Measurements from ENCODE around the gene CNOT6.

DNA sequence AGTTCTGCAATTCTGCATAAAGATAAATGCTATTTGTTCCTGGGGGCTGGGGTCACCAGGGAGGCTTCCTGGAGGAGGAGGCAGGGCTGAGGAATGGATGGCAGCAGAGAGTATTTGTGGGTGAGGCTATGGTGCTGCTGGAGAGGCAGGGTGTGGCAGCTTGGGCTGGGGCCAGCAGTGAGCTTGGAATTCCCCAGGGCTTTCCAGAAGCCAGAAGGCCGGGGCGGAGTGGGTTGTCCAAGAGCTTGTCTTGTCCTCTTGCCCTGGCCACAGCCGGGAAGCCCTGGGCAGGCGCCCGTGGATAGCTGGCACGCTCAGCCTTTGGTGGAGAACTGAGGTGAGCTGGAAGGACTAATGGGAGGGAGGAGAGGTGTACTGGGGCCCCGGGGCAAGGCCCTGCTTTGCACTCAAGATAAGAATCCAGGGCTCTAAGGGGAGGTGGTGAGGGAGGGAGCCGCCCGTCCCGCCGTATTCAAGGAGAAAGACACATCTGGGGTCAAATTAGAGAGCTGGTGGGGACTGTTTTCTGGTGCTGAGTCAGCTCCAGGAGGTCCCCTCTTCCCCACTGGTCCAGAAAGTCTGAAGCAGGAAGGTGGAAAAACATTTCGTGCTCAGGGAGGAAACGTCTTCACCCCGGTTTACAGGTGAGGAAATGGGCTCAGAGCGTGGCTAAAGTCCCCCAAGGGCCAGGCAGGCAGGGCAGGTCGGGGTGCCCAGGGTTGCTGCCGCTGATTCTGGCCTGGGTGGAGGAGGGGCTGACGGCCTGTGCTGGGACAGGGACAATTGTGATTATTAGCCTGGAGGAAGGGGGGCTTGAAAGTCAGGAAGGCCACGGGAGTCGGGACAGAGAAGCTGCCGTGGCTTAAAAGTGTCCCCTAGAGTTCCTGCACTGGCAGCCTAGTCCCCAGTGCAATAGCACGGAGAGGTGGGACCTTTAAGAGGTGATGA, 26.9 kb upstream of the CNOT6 start:
- TF ChIP-seq POLR2AphosphoS5 (IDR thresholded peaks at IDR 0.05) (no peak), POLR2A (IDR thresholded peaks at IDR 0.05) (no peak)
- TF ChIP-seq, protein P1, sequence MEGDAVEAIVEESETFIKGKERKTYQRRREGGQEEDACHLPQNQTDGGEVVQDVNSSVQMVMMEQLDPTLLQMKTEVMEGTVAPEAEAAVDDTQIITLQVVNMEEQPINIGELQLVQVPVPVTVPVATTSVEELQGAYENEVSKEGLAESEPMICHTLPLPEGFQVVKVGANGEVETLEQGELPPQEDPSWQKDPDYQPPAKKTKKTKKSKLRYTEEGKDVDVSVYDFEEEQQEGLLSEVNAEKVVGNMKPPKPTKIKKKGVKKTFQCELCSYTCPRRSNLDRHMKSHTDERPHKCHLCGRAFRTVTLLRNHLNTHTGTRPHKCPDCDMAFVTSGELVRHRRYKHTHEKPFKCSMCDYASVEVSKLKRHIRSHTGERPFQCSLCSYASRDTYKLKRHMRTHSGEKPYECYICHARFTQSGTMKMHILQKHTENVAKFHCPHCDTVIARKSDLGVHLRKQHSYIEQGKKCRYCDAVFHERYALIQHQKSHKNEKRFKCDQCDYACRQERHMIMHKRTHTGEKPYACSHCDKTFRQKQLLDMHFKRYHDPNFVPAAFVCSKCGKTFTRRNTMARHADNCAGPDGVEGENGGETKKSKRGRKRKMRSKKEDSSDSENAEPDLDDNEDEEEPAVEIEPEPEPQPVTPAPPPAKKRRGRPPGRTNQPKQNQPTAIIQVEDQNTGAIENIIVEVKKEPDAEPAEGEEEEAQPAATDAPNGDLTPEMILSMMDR (IDR thresholded peaks at IDR 0.05), result no peak

Data from transverse colon (tissue), 4 donors.